K562 (cell line): ENCODE measurements around the gene ENTPD3. TPM values are rescaled to one million over a fixed set of nuclear protein-coding genes. Genes with fewer than 3 reads are reported as not detected.

Experiments used
- ATAC-seq: fragments of 200-7000 bp; cut with Tn5 transposase; 3 replicates; pipeline ENCODE4 v1.9.1; 2020; ENCODE audit warnings: moderate library complexity
- BruUV-seq: library from RNA; stranded (reverse); fragments of 400-500 nt; replicated peaks from 2 replicates; lab custom pipeline; 2021; lab: Mats Ljungman, UMichigan
- CTCF ChIA-PET: fragments of 300-600 bp; formaldehyde crosslinking; extraction: SDS; loops from one replicate; lab custom pipeline; 2021; ENCODE audit warnings: low intra/inter-chr PET ratio; lab: Yijun Ruan, JAX
- POLR2A ChIA-PET: fragments of 300-600, 350-650 bp; sonication (Branson Sonifier 250); formaldehyde crosslinking; extraction: SDS; loops from one replicate; lab custom pipeline; 2021; ENCODE audit warnings: antibody characterized with exemption, inconsistent platforms; lab: Yijun Ruan, JAX
- DNase-seq, 4 experiments: peaks; one replicate each; pipeline versions ENCODE4 v3.0.0 to v3.0.0-alpha.2; 2011 to 2018; ENCODE audit warnings: low spot score in 3 of 4, mixed read lengths in 3 of 4; ENCODE audit errors: extremely low read depth in 1 of 4
- FAIRE-seq: peaks from 2 replicates; lab custom pipeline; 2011; peaks lifted over from hg19 to GRCh38; lab: Jason Lieb, UNC
- H2AFZ ChIP-seq: 2 replicates; pipeline ENCODE4 v1.6.0; 2011; ENCODE audit warnings: low read depth, low read length, control low read depth, inconsistent platforms
- H3K27ac ChIP-seq: fragments of 200-600 bp; 3 replicates; pipeline ENCODE4 v1.8.0; 2011; ENCODE audit warnings: low read depth, mild to moderate bottlenecking, control low read depth, inconsistent platforms, low read length, moderate library complexity, mixed read lengths; ENCODE audit errors: extremely low read depth
- H3K27me3 ChIP-seq, 2 experiments: fragments of 300-600 bp in 1 of 2; 2 replicates in 1 of 2; 3 replicates in 1 of 2; pipeline versions ENCODE4 v1.6.0 to v1.8.0; 2011; ENCODE audit warnings: inconsistent platforms in 2 of 2, low read length in 2 of 2, mild to moderate bottlenecking in 1 of 2, mixed read lengths in 1 of 2, moderate library complexity in 1 of 2; ENCODE audit not compliant: control insufficient read depth in 2 of 2, insufficient read depth in 2 of 2
- H3K36me3 ChIP-seq: fragments of 300-600 bp; 3 replicates; pipeline ENCODE4 v1.8.0; 2011; ENCODE audit warnings: mild to moderate bottlenecking, low read length, inconsistent platforms; ENCODE audit not compliant: control insufficient read depth, insufficient read depth
- H3K4me1 ChIP-seq, 2 experiments: fragments of 200-600 bp in 1 of 2; replicated peaks in 1 of 2; 2 replicates in 1 of 2; 3 replicates in 1 of 2; pipeline versions ENCODE4 v1.5.1 to v1.8.0; 2011; ENCODE audit warnings: inconsistent platforms in 2 of 2, low read length in 2 of 2, mild to moderate bottlenecking in 1 of 2, mixed read lengths in 1 of 2, moderate library complexity in 1 of 2; ENCODE audit not compliant: control insufficient read depth in 2 of 2, insufficient read depth in 2 of 2
- H3K4me2 ChIP-seq: 2 replicates; pipeline ENCODE4 v1.6.1; 2011; ENCODE audit warnings: low read length, control low read depth, inconsistent platforms, mixed read lengths; ENCODE audit not compliant: insufficient read depth
- H3K4me3 ChIP-seq: fragments of 200-600 bp; sonication (generic), shearing (Covaris generic); 2 replicates; pipeline ENCODE4 v1.5.1; 2016; ENCODE audit warnings: control low read depth, inconsistent platforms
- H3K79me2 ChIP-seq: fragments of 200-600 bp; 3 replicates; pipeline ENCODE4 v1.8.0; 2011; ENCODE audit warnings: low read length, inconsistent platforms; ENCODE audit not compliant: control insufficient read depth, insufficient read depth
- H3K9ac ChIP-seq, 2 experiments: 2 replicates each; pipeline versions ENCODE4 v1.6.0 to v1.6.1; 2011; ENCODE audit warnings: low read depth in 2 of 2, low read length in 2 of 2, control low read depth in 1 of 2, inconsistent platforms in 1 of 2, mild to moderate bottlenecking in 1 of 2, mixed read lengths in 1 of 2; ENCODE audit not compliant: insufficient read depth in 1 of 2
- H3K9me1 ChIP-seq: one replicate; pipeline ENCODE4 v1.6.0; 2011; ENCODE audit warnings: inconsistent platforms, mild to moderate bottlenecking, low read length, moderate library complexity; ENCODE audit not compliant: control insufficient read depth, insufficient read depth
- H3K9me3 ChIP-seq: replicated peaks from 2 replicates; pipeline ENCODE4 v1.5.1; 2011; ENCODE audit warnings: low read depth, low read length, inconsistent platforms; ENCODE audit not compliant: control insufficient read depth, insufficient read depth
- H4K20me1 ChIP-seq: replicated peaks from 2 replicates; pipeline ENCODE4 v1.6.1; 2011; ENCODE audit warnings: low read length, inconsistent platforms, mixed read lengths; ENCODE audit not compliant: control insufficient read depth, insufficient read depth
- BCL6 ChIP-seq: fragments of 250-450 bp; sonication (Bioruptor Pico); IDR thresholded peaks from 2 replicates; pipeline ENCODE4 v1.4.0; 2020
- CREM ChIP-seq: IDR thresholded peaks from 2 replicates; pipeline ENCODE4 v1.6.1; 2014; ENCODE audit warnings: antibody characterized with exemption, low read depth
- DEAF1 ChIP-seq: fragments of 450-650 bp; formaldehyde crosslinking; IDR thresholded peaks from 2 replicates; pipeline ENCODE4 v1.4.0; 2020; ENCODE audit warnings: mild to moderate bottlenecking, moderate library complexity
- ETV6 ChIP-seq, 3 experiments: fragments of 150-350 bp in 1 of 3; sonication (generic) in 1 of 3; formaldehyde crosslinking in 1 of 3; IDR thresholded peaks; 2 replicates each; pipeline versions ENCODE4 v1.6.1 to v1.8.0; 2014 to 2022; ENCODE audit warnings: borderline replicate concordance in 2 of 3, low read depth in 2 of 3, antibody characterized with exemption in 1 of 3, low read length in 1 of 3, mild to moderate bottlenecking in 1 of 3, missing genetic modification reagents in 1 of 3
- KHSRP ChIP-seq: fragments of 450-650 bp; IDR thresholded peaks from 2 replicates; pipeline ENCODE4 v1.6.1; 2017
- NFE2L1 ChIP-seq: fragments of 450-650 bp; IDR thresholded peaks from 2 replicates; pipeline ENCODE4 v1.6.1; 2016; ENCODE audit warnings: missing genetic modification characterization, low read depth, mild to moderate bottlenecking, missing compliant biosample characterization, moderate library complexity, borderline replicate concordance
- NR4A1 ChIP-seq, 2 experiments: fragments of 250-450 bp in 1 of 2; fragments of 450-650 bp in 1 of 2; sonication (Bioruptor Pico) in 1 of 2; IDR thresholded peaks; 2 replicates each; pipeline versions ENCODE4 v1.4.0 to v1.6.1; 2016 to 2020; ENCODE audit warnings: mild to moderate bottlenecking in 2 of 2, missing compliant biosample characterization in 1 of 2, missing genetic modification characterization in 1 of 2, moderate library complexity in 1 of 2
- PTBP1 ChIP-seq: fragments of 200-400 bp; formaldehyde crosslinking; IDR thresholded peaks from 2 replicates; pipeline ENCODE4 v1.6.1; 2017; ENCODE audit warnings: low read depth, low read length
- RBM39 ChIP-seq: fragments of 200-400 bp; formaldehyde crosslinking; optimal IDR thresholded peaks from 2 replicates; pipeline ENCODE3; 2018; ENCODE audit warnings: low read depth, low read length
- RFX1 ChIP-seq: fragments of 450-650 bp; IDR thresholded peaks from 2 replicates; pipeline ENCODE4 v1.6.1; 2016; ENCODE audit warnings: mild to moderate bottlenecking, moderate library complexity
- ZNF165 ChIP-seq: fragments of 250-450 bp; sonication (Bioruptor Pico); IDR thresholded peaks from 2 replicates; pipeline ENCODE4 v1.4.0; 2020; ENCODE audit warnings: borderline replicate concordance
- ZZZ3 ChIP-seq: fragments of 450-650 bp; IDR thresholded peaks from 2 replicates; pipeline ENCODE4 v1.6.1; 2016; ENCODE audit warnings: antibody characterized with exemption, mild to moderate bottlenecking, moderate library complexity
- WGBS: fragments of 100-300 bp; shearing (Covaris generic); methylation state at CpG from one replicate; pipeline ENCODE4 v1.1.6; 2016; ENCODE audit warnings: low coverage, mixed read lengths; ENCODE audit not compliant: insufficient coverage; ENCODE audit errors: missing lambda C conversion rate; 5-methylcytosine and 5-hydroxymethylcytosine counted together
- in situ Hi-C: fragments of 300-500 bp; cut with MboI; formaldehyde crosslinking; loops from 4 replicates; pipeline ENCODE4 v1.15.0; 2018; ENCODE audit warnings: inconsistent platforms, mixed read lengths
- intact Hi-C: fragments of 100-400 bp; cut with micrococcal nuclease; formaldehyde crosslinking; loops from 2 replicates; pipeline ENCODE4 v1.14.2; 2022
- polyA plus RNA-seq, 8 experiments: library from polyadenylated mRNA; depleted of rRNA in 4 of 8; stranded (reverse) in 5 of 8; unstranded in 3 of 8; fragments of >200 nt; fragmentation: Nextera tagmentation in 2 of 8; fragmentation: Illumina TruSeq in 1 of 8; extraction: Ambion mirVana in 2 of 8; extraction: Trizol in 1 of 8; gene quantifications; 2 replicates each; pipeline versions ENCODE4 v1.2.1 to v1.2.3, GENCODE V29; 2011 to 2014; ENCODE audit warnings: inconsistent platforms in 1 of 8, missing spikeins in 1 of 8
- total RNA-seq, 7 experiments: library from RNA; depleted of rRNA in 6 of 7; stranded (reverse); fragments of >200 nt in 6 of 7; fragmentation: Illumina TruSeq in 2 of 7; extraction: Trizol in 2 of 7; gene quantifications; 2 replicates each; pipeline versions ENCODE4 v1.2.1 to v1.2.3, GENCODE V29; 2011 to 2021; ENCODE audit warnings: low replicate concordance in 1 of 7
- TF ChIP-seq, protein P1 (sequence below): fragments of 450-650 bp; IDR thresholded peaks from 2 replicates; pipeline ENCODE4 v1.7.0; 2016; ENCODE audit warnings: borderline replicate concordance

ENTPD3 gene
- total and polyA plus RNA-seq, 9 of the 15 experiments (the other 6 are each of a cell fraction or from before 2014, with no cell fraction given), result 0.23 to 2.1 (median 0.58) TPM

DNA sequence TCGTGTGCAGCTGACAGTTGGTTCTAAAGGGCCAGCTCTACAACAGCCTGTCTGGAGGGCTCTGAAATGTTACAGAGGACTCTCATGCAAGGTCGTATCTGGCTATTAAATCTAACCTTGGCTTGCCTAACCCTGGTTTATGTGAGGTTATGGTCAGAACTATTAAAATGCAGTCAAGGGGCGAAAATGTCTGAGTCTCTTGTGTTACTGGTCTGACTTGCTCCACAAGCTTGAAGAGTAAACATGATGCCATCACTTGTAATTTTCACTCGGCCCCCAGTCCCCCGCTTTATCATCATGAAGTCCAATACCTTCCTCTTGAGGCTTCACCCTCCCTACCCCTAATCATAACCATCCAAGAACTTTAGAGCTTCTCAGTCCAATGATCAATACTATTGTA is 9.4 kb downstream of the ENTPD3 start:
- Histone ChIP-seq H3K9ac (no peak overlapping the region), H3K27me3 (no peaks in the 10 kb centered on the region), H3K9me1 (no peaks in the 10 kb centered on the region), H4K20me1 (no peaks in the 10 kb centered on the region), H3K79me2 (no peaks in the 10 kb centered on the region), H3K9me3 (no peaks in the 10 kb centered on the region), H3K4me1 (no peaks in the 10 kb centered on the region), H3K4me3 (no peak overlapping the region), H3K27ac (no peak overlapping the region), H3K4me2 (no peak overlapping the region), H3K36me3 (no peaks in the 10 kb centered on the region), H2AFZ (no peak overlapping the region)
- no peak for ATAC-seq
- no TSS peak for BruUV-seq
- intact Hi-C loops, result no loop called here
- POLR2A ChIA-PET, result interaction anchor here (0.8 to 1.3 kb wide), 7 partner anchors 10 to 69 kb away, joined by 3 to 4 read pairs (median 3); partner anchors contain the start of gene ENTPD3
- CTCF ChIA-PET, result no interaction called here
- in situ Hi-C loops, result no loop called here
- DNase-seq, result no peak
- FAIRE-seq, result no peak
- no peak for TF ChIP-seq DEAF1 (CRISPR knock-in tag)
- TF ChIP-seq BCL6, result no peak
- TF ChIP-seq ZNF165 (CRISPR knock-in tag), result no peak
- TF ChIP-seq, protein P1, sequence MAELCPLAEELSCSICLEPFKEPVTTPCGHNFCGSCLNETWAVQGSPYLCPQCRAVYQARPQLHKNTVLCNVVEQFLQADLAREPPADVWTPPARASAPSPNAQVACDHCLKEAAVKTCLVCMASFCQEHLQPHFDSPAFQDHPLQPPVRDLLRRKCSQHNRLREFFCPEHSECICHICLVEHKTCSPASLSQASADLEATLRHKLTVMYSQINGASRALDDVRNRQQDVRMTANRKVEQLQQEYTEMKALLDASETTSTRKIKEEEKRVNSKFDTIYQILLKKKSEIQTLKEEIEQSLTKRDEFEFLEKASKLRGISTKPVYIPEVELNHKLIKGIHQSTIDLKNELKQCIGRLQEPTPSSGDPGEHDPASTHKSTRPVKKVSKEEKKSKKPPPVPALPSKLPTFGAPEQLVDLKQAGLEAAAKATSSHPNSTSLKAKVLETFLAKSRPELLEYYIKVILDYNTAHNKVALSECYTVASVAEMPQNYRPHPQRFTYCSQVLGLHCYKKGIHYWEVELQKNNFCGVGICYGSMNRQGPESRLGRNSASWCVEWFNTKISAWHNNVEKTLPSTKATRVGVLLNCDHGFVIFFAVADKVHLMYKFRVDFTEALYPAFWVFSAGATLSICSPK, result no peak
- no peak for TF ChIP-seq RBM39
- TF ChIP-seq PTBP1, result no peak
- no peak for TF ChIP-seq ZZZ3
- TF ChIP-seq RFX1, result no peak
- no peak for TF ChIP-seq CREM
- no peak for TF ChIP-seq NFE2L1 (tag)
- no peak for TF ChIP-seq ETV6 (IDR thresholded peaks at IDR 0.05; ENCODE audit: borderline replicate concordance in 1 of 2, low read depth in 2 of 2, low read length in 1 of 2)
- no peak for TF ChIP-seq ETV6 (CRISPR knock-in tag; IDR thresholded peaks at IDR 0.05; ENCODE audit: borderline replicate concordance)
- no peak for TF ChIP-seq KHSRP
- TF ChIP-seq NR4A1 (CRISPR knock-in tag; IDR thresholded peaks at IDR 0.05), result no peak
- TF ChIP-seq NR4A1 (tag; IDR thresholded peaks at IDR 0.05), result no peak
- 36% methylated on average over 5 of the region's 5 CpGs for WGBS
